Measurements from ENCODE around the gene ZSWIM6. TPM values are rescaled to one million over a fixed set of nuclear protein-coding genes. Genes with fewer than 3 reads are reported as not detected.

Gene ZSWIM6
- total RNA-seq, 1 experiment from 2014 or later: 13.0 TPM

DNA sequence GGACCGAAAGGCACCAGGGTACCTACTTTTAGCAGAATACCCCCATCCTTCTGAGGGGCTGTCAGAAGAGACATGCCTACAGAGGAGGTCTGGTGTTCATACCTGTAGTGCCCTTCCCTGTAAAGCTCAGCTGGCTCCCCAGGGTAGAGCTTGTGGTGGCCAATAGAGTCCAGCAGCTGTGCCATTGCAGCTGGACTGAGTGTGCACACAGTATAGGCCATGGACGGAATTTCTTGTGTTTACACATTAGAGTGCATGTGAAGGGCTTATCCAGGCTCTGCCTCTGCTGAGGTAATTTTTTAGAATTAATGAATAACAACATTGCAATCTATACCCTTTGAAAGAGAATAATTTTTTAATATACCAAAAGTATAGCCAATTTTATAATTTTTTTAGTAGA is 191.0 kb downstream of the ZSWIM6 start:
- DNase-seq (ENCODE audit: extremely low read depth, low read depth): no peak

DNA sequence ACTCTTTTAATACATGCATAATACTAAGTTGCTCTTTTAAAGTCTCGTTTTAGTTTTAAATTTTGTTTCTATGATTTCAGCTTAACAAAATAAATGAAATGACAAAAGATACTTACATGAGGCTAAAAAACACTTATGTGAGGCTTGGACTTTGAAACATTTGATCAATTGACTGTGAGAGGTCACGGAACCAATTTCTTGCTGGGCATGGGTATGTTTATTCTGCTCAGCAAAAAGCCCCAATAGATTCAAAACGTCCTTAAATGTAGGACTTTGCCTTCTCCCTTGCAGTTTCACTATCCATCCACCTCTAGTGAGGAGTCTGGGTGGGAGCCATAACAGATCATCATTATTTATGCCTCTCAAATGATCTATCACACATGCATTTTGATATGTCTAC is 191.9 kb downstream of the ZSWIM6 start:
- DNase-seq (ENCODE audit: extremely low read depth, low read depth): no peak

DNA sequence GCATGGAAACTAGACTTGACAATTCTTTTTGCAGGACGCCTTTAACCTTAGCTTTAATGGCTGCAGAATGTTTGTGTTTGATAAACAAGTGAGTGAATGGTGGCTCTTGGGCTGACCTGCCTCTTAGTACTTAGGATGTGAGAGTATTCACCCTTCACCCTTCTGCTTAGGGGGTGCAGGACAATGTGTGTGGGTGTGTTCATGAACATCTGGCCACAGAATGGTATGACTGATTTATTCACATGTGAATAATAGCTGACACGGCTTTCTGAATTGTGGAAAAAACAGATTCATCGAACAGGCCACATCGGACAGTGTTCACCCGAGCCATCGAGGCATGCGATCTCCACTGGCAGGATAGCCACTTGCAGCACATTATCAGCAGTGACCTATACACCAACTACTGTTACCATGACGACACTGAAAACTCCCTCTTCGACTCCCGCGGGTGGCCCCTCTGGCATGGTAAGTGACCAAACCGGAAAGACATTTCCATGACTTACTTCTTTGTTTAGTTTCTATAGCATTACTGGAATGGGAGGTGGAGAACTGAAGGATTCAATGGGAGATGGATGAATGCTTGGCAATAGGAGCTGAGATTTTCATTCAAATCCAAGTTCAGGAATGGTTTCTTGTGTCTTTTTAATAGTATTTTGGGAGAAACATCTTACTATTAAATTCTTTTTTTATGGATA is 193.6 kb downstream of the ZSWIM6 start:
- DNase-seq (ENCODE audit: extremely low read depth, low read depth): no peak

DNA sequence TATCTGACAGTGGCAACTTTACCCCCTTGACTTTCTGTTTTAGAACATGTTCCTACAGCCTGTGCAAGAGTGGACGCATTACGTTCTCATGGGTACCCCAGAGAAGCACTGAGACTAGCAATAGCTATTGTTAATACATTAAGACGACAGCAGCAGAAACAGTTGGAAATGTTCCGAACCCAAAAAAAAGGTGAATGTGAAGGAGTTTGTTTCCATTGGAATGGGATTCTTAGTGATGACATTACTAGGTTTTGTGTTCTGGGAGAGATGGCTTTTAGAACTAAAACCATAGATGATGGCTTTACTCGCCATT is 194.1 kb downstream of the ZSWIM6 start:
- no peak for DNase-seq (ENCODE audit: extremely low read depth, low read depth)

DNA sequence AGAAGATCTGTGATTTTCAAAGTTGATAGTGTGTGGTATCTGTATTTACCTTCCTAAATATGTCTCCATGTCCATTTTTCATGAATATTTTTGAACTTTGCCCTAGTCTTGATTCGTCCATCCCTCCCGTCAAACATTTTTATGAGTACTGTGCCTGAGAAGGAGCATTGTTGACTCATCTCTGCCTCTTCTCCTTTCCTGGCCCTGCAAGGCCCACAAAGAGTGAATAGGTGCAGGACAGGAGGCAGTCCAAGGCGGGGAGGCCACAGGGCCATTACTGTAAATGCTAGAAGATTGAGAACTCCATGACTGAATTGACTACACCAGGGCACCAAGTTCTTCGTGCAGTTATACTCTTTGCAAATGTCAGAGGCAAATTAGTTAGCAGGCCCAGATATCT is 200.9 kb downstream of the ZSWIM6 start:
- no peak for DNase-seq (ENCODE audit: extremely low read depth, low read depth)

DNA sequence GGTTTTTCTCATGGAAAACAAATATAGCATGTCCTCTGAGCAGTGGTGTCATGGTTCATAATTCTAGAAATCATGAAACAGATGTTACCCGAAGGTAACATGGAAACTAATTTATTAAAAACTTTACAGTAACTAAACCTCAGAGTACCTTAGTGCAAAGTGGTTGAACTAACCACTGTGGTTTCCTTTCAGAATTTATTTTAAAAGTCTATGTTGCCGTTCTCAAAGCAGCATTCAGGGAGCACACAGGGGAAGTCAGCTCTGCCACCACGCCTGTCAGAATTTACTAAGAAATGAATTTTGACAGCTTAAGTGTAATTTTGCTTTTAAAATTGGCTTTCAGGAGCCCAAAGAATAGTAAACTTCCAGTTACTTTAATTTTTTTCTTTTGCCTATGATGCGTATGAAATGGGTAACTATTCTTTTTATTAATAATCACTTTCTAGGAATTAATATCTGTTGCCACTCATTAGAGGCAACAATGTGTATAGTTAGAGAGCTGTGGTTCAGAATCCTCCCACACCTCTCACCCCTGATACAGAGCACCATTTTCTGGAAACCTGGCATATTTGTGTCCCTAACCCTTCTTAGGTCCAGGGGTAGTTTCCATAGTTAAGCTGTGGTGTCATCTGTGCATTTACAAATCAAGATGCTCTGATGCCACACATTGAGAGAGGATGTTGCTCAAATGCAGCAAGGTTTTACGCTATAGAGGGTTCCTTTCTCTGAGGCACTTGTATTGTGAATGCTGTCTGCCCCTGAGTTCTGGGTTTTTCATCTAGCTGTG is 202.6 kb downstream of the ZSWIM6 start:
- no peak for DNase-seq (ENCODE audit: extremely low read depth, low read depth)

DNA sequence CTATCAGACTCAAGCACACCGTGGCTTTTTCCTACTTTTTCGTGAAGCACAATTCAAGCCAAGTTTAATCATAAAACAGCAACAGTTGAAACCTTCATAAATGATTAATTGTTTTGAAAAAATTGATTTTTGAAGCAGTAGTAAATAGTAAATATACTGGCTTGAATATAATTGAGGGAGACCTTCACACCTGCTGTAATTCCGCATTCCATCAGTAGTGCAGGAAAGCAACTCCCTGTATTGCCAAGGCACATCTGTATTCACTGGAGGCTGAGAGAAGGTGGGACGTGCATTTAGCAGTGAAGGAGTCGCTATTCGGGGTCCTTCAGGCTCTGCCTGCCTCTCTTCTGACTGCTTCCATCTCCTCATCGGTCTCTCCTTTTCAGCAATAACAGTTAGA is 203.8 kb downstream of the ZSWIM6 start:
- DNase-seq (ENCODE audit: extremely low read depth, low read depth): no peak

DNA sequence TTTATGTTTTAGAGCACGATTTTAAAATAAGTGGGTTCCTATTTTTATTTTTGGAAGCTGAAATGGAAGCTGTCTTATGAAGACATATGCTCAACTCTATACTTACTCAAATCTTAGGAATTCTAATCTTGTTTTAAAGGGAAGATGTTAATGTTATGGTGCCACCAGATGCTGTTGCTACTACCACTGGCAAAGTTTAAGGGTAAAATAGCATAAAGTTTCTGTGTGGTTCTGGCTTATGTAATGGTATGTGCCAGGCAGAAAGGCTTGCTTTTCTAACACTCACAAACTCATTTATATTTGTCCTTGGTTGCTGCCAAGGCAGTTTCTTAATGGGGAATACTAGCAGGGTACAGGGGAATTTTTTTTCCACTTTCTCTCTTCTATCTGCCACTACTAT is 204.9 kb downstream of the ZSWIM6 start:
- no peak for DNase-seq (ENCODE audit: extremely low read depth, low read depth)

DNA sequence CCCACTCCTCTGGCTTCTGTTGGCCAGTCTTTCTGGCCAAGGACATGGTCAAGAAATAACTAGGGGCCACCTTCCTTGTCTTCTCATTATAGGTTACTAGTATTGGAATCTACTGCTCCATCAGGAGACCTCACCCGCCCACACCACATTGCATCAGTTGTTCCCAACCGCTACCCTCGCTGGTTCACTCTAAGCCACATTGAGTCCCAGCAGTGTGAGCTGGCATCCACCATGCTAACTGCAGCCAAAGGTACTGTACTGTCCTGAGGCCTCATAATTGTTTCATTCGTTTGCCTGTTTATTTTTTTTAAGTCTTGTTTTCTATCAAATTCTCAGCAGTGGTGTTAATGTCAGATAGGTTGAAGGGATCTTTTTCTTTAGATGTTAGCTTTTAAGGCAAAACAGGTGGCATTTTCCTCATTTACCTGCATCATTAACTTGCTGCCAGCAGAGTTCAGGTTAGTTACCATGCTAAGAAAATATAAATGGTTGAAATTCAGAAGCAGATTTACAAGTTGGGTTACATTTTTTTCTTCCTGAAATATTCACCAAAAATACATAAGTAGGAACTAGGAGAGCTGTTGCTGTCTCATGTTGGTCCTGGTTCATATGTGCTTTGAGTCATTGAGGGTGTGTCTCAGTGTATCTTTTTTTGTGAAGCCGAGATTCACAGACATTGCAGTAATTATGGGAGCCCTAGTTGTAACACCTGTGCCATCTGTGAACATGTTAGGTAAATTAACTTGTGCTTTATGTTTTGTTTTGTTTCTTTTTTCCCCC is 206.9 kb downstream of the ZSWIM6 start:
- DNase-seq (ENCODE audit: extremely low read depth, low read depth): no peak

DNA sequence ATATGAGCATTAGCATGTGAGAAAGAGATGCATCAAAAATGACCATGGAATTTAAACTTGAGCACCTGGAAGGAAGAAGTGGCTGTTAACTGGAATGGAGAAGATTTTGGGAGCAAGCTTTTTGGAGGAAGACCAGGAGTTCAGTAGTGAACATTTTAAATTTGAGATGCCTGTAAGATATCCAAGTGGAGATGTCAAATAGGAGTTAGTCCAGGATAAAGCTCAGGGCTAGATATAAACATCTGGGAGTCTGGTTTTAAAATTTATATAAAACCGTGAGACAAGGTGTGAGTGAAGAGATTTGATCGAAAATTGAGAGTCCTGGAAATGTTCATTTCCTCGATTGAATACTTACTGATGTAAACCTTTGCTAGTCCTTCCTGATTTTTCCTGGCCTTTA is 217.5 kb downstream of the ZSWIM6 start:
- DNase-seq (ENCODE audit: extremely low read depth, low read depth): no peak

DNA sequence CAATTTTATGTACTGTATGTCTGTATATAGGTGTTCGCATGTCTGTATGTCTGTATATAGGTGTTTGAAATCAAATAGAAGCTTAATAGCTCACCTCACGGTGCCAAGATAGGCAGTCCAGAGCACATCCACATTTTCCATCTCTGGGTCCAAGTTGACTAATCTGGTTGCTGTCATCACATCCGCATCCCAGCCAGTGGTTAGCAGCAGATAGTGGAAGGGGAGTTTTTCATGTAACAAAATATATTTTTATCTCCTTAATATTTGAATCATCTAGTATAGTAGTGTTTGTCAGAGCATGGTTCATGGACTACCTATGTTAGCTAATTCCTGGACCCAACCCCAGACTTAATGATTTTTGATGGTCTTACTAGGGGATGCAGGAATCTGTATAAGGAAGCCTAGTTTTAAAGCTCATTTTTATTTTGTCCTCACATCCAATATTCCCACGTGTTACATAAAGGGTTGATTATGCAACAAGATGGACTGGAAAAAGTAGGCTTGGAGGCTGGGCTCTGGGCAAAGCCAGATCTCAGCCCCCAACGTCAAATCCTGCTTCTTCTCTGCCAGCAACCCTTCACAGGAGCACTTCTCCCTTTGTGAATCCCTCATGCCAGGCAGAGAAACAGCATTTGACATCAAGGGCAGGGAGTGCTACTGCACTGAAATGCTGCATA is 219.7 kb downstream of the ZSWIM6 start:
- no peak for DNase-seq (ENCODE audit: extremely low read depth, low read depth)

DNA sequence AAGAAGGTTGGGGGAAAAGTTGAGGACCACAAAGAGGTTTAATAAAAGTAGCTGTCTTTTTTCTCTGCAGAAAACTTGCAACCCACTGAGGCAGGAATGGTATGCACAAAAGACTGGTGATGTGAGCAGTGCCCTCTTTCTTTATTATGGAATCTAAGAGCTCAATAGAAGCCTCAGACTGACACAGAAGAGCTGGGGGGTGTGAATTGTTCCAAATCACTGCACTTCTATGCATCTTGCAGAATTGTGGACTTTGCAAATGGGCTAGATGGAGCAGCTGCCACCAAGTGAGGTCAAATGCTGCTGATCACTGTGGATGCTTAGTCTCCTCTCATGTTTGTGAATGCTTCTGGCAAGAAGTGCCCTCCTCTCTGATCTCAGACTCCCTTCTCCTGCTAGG is 227.1 kb downstream of the ZSWIM6 start:
- no peak for DNase-seq (ENCODE audit: extremely low read depth, low read depth)

DNA sequence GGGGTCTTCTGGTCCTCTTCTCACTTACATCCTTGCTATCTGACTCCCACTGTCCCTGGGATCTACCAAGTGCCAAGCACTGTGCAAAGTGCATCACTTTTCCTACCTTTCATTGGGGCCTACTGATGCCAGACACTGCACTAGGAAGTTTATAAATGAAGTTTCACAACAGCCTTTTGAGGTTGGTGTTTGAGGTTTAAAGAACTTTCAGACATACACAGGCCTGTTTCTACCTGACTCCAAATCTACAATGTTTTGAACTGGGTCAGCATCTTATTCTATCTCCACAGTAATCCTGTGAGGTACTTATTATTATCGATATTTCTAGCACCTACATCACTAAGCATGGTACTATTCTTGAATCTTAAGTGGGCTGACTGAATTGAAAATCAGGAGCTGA is 227.7 kb downstream of the ZSWIM6 start:
- DNase-seq (ENCODE audit: extremely low read depth, low read depth): no peak

DNA sequence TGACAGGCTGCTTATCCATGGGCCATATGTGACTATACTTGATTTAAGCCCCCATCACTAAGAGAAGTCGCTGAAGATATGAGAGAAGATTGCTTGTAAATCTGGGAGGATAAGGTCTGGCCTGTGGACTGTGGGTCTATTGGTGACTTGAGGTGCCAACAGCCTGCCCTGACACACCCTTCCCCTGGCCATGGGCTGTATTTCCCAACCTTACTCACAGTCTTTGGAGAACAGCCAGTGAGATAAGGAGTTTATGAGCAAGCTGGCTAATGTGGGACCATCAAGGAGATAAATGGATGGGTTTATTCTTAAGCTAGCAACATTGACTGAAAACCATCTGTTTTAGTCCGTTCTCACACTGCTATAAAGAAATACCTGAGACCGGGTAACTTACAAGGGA is 231.3 kb downstream of the ZSWIM6 start:
- DNase-seq (ENCODE audit: extremely low read depth, low read depth): no peak

DNA sequence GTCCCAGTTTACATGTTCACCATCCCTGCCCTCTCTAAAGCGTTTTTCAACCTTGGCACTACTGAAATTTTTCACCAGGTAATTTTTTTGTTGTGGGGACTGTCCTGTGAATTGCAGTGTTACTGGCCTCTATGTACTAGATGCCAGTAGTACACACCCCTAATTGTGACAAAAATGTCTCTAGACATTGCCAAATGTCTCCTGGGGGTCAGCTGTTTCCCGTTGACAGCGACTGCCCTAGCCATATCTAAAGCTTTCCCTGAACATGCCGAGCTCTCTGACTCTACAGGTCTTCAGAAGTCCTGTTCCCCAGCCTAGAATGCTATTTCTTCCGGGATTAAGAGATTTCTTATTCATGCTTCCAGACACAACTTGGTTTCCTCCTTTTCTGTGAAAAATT is 235.3 kb downstream of the ZSWIM6 start:
- no peak for DNase-seq (ENCODE audit: extremely low read depth, low read depth)

DNA sequence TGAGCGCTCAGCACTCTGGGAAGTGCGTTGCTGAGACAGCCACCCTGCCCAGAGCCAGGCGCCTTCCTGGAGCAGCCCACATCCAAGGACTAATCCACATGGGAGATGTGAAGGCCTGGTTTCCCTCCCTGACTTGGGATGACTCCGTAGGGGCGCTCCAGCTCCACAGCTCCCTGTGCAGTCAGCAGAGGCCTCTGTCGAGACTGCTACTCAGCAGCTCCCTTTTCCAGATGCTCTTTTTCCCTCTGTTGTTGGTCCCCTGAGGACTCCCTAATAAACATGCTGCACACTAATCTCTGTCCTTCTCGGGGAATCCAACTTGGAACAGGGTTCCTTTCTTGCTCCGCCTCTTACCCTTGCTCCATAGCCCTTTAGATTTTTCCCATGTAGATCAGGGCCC is 237.3 kb downstream of the ZSWIM6 start:
- no peak for DNase-seq (ENCODE audit: extremely low read depth, low read depth)

DNA sequence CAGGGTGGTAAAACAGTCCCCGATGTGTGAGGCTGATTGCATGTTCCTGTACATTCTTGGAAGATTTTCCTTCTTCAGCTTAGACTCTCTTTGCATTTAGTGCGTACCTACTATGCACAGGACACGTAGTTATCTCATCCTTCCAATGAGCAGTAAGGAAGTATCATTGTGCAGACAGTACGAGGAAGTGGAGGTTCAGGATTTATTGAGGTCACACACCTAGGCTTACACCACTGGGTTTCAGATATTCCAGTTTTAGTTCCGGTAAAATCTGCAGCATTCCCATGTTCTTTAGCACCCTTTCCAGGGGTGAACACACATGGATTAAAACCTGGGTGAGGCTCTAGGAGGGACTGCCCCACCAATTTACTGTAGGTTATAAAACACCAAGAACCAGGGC is 238.7 kb downstream of the ZSWIM6 start:
- DNase-seq (ENCODE audit: extremely low read depth, low read depth): no peak

DNA sequence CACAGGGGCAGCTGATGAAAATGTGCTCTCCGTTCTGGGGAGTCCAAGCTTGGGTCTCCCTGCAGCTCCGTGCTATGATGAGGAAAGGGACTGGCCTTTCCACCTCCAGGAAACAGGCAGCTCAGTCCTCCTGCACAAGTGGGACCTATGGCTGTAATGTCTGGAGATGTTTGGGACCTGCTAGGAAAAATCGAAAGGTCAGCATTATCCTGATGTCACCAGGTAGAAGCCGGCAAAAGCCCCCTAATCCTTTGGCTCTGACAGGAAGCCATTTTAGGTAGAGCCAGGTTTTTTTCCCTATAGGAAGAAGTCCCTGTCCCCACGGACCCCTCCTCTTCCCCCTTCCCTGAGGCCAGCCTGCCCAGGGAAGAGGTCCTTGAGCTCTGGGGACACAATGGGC is 240.9 kb downstream of the ZSWIM6 start:
- no peak for DNase-seq (ENCODE audit: extremely low read depth, low read depth)

DNA sequence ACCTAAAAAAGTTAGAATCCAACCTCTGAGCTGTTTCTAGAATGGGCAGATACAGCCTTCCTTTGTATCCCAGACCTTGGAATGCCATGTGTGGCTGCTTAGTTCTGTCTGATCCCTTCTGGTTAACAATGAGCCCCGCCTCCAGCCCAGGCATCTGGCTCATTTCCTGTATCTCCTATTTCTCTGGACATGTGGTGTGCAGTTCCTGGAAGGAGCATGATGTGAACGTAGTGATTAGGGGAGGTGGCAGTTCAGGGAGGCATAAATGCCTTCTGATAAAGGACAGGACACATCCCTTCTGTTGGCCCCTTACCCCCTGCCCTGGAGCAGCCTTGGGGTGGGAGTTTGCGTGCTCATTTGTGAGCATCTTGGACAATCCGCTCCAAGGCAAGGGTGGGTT is 243.0 kb downstream of the ZSWIM6 start:
- no peak for DNase-seq (ENCODE audit: extremely low read depth, low read depth)

DNA sequence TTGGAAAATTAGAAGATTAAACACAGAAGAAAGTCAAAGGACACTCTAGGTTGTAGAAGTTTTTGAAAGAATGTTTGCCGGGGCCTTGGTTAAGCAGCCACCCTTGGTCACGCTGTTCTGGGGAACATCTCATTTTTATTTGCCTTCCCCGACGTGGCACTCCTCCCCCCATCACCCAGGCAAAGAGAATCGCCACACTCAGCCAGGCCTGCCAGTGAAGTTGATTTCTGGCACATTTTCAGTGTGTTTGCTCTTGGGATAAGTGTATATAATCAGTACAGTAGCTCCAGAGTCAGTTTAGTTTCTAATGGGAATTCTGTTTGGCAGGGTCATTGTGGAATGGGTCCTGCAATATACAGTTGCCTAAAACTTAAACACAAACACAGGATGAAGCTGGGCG is 243.5 kb downstream of the ZSWIM6 start:
- DNase-seq (ENCODE audit: extremely low read depth, low read depth): no peak

DNA sequence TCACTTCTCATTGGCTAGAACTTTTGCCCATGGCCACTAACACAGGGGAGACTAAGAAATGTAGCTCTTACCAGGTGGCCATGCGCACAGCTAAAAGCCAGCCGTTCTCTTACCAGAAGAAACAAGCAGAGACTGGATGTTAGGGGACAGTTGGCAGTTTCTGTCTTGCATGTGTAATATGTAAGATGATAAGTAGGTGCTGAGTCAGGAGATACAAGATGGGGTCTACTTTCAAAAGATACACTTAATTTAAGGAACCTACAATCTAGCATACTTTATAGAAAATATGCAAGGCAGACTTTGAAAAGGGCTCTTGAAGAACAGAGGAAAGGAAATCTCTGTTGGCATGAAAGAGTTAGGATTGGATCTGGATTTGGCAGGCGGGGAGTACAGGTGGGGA is 244.5 kb downstream of the ZSWIM6 start:
- DNase-seq (ENCODE audit: extremely low read depth, low read depth): no peak

Measured in NCI-H460 (cell line).